GM18505 (cell line): ENCODE results near the gene TENM4.

Experiments
- ATAC-seq: cut with Tn5 transposase; IDR thresholded peaks from one replicate; pipeline ENCODE4 v1.9.1; 2021; ENCODE audit not compliant: unreplicated experiment
- POLR2A ChIP-seq: IDR thresholded peaks from 4 replicates; pipeline ENCODE4 v1.6.1; 2011; ENCODE audit warnings: borderline replicate concordance; ENCODE audit not compliant: insufficient read depth, insufficient read length; ENCODE audit errors: extremely low read depth

TENM4 gene

GRCh38 chr11:79078999-79079398 is 361.8 kb downstream of the TENM4 start:
- no peak for TF ChIP-seq POLR2A
- no peak for ATAC-seq

- no peak for TF ChIP-seq POLR2A
- ATAC-seq, result no peak
These were observed 362.4 kb downstream of the TENM4 start for GRCh38 chr11:79078456-79078855.

GRCh38 chr11:79077702-79078330 is 363.0 kb downstream of the TENM4 start:
- ATAC-seq, result no peak

GRCh38 chr11:79076526-79077115 is 364.2 kb downstream of the TENM4 start:
- no peak for TF ChIP-seq POLR2A
- no peak for ATAC-seq

More at GRCh38 chr11:79077702-79078330, 363.0 kb downstream of the TENM4 start:
- no peak for TF ChIP-seq POLR2A

- TF ChIP-seq POLR2A, result no peak
- no peak for ATAC-seq
These were observed 366.3 kb downstream of the TENM4 start for GRCh38 chr11:79074547-79074946.

- ATAC-seq, result no peak
- no peak for TF ChIP-seq POLR2A
These were observed 369.6 kb downstream of the TENM4 start for GRCh38 chr11:79071190-79071589.

GRCh38 chr11:79070518-79070917 is 370.3 kb downstream of the TENM4 start:
- TF ChIP-seq POLR2A, result no peak
- no peak for ATAC-seq

- no peak for TF ChIP-seq POLR2A
These were observed 371.3 kb downstream of the TENM4 start for GRCh38 chr11:79069504-79069903.

GRCh38 chr11:79068356-79068755 is 372.5 kb downstream of the TENM4 start:
- no peak for TF ChIP-seq POLR2A
- ATAC-seq, result no peak

More at GRCh38 chr11:79069504-79069903, 371.3 kb downstream of the TENM4 start:
- ATAC-seq, result no peak

GRCh38 chr11:79067352-79067679 is 373.5 kb downstream of the TENM4 start:
- no peak for TF ChIP-seq POLR2A
- ATAC-seq, result no peak

GRCh38 chr11:79066456-79067351 is 374.1 kb downstream of the TENM4 start:
- no peak for TF ChIP-seq POLR2A
- no peak for ATAC-seq

- no peak for ATAC-seq
- no peak for TF ChIP-seq POLR2A
These were observed 377.7 kb downstream of the TENM4 start for GRCh38 chr11:79062814-79063762.
